MM.1S (cell line): Measurements from ENCODE around the gene SMC4.
A peak's percentile ranks its signal among the peaks of the same experiment; 100 is the strongest.

Experiments
- CTCF ChIP-seq: fragments of 300-600 bp; sonication (generic); IDR thresholded peaks from 2 replicates; pipeline ENCODE4 v1.5.1; 2016; ENCODE audit warnings: antibody characterized with exemption, low read length, mixed read lengths
- EZH2phosphoT487 ChIP-seq: fragments of 300-600 bp; sonication (generic); IDR thresholded peaks from 2 replicates; pipeline ENCODE4 v1.6.1; 2018; ENCODE audit warnings: antibody characterized with exemption, low read length

GRCh38 chr3:160413613-160414248 lies 14.3 kb downstream of the SMC4 start:
- peak; percentile 89 for TF ChIP-seq CTCF
- TF ChIP-seq EZH2phosphoT487, result no peak
